ENCODE results near the gene PTH2R. TPM values are rescaled to one million over a fixed set of nuclear protein-coding genes. Genes with fewer than 3 reads are reported as not detected.

The PTH2R gene
- total RNA-seq, 1 experiment from 2014 or later = 0.12 TPM

GRCh38 chr2:208511573-208511972 is 105.0 kb downstream of the PTH2R start:
- no peak overlapping the region for H2AFZ ChIP-seq (ENCODE audit: low read depth, low read length, poor library complexity, severe bottlenecking)
- POLR2A ChIA-PET = no interaction called here
- no peak overlapping the region for H3K4me2 ChIP-seq (ENCODE audit: low read length)
- H3K4me1 ChIP-seq (ENCODE audit: control insufficient read depth in 1 of 2, insufficient read depth in 2 of 2, low read length in 2 of 2) = no peaks in the 10 kb centered on the region
- no peak overlapping the region for H3K9ac ChIP-seq (ENCODE audit: low read length)
- no peaks in the 10 kb centered on the region for H4K20me1 ChIP-seq (ENCODE audit: insufficient read depth)
- no peaks in the 10 kb centered on the region for H3K79me2 ChIP-seq (ENCODE audit: insufficient read depth, low read length)
- H3K27ac ChIP-seq (ENCODE audit: low read depth, low read length) = no peak overlapping the region
- CTCF ChIA-PET = no interaction called here
- H3K9me3 ChIP-seq (ENCODE audit: control insufficient read depth in 1 of 2, insufficient read depth in 1 of 2, low read depth in 1 of 2, low read length in 2 of 2) = no peaks in the 10 kb centered on the region
- RAD21 ChIA-PET (ENCODE audit: low non-redundant PET in 1 of 2, low total read pairs in 2 of 2, uncharacterized antibody in 2 of 2, unreplicated experiment in 2 of 2) = no interaction called here
- no TSS peak for BruUV-seq (replicated peaks)
- TF ChIP-seq ZNF274 (IDR thresholded peaks at IDR 0.05; ENCODE audit: low read depth, low read length) (no peak), POLR2AphosphoS5 (IDR thresholded peaks at IDR 0.05; ENCODE audit: low read depth, low read length) (no peak), EZH2phosphoT487 (IDR thresholded peaks at IDR 0.05; ENCODE audit: borderline replicate concordance) (no peak), YY1 (IDR thresholded peaks at IDR 0.05; ENCODE audit: extremely low read depth, insufficient replicate concordance, low read depth, low read length) (no peak), CBX3 (IDR thresholded peaks at IDR 0.05; ENCODE audit: low read depth) (no peak), EGR1 (IDR thresholded peaks at IDR 0.05; ENCODE audit: low read depth) (no peak), SRF (IDR thresholded peaks at IDR 0.05; ENCODE audit: low read depth) (no peak), EZH2 (IDR thresholded peaks at IDR 0.05) (no peak), RAD21 (IDR thresholded peaks at IDR 0.05; ENCODE audit: low read depth) (no peak), CEBPB (IDR thresholded peaks at IDR 0.05; ENCODE audit: low read depth) (no peak), TCF7L2 (IDR thresholded peaks at IDR 0.05; ENCODE audit: borderline replicate concordance, extremely low read depth, insufficient read depth, insufficient read length) (no peak), MAX (IDR thresholded peaks at IDR 0.05) (no peak), SP1 (IDR thresholded peaks at IDR 0.05; ENCODE audit: low read depth) (no peak), ZFX (IDR thresholded peaks at IDR 0.05) (no peak), ZBTB33 (IDR thresholded peaks at IDR 0.05; ENCODE audit: extremely low read depth, insufficient replicate concordance, low read length) (no peak)
- TF ChIP-seq, protein P1, sequence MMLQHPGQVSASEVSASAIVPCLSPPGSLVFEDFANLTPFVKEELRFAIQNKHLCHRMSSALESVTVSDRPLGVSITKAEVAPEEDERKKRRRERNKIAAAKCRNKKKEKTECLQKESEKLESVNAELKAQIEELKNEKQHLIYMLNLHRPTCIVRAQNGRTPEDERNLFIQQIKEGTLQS (IDR thresholded peaks at IDR 0.05) = no peak
- intact Hi-C loops (cut with micrococcal nuclease) = no loop called here
- H3K27me3 ChIP-seq (ENCODE audit: insufficient read depth, low read length) = no peaks in the 10 kb centered on the region
- DNase-seq (ENCODE audit: low read depth, low spot score) (no peak), ATAC-seq (no peak)
- H3K36me3 ChIP-seq (ENCODE audit: control insufficient read depth in 1 of 2, insufficient read depth in 2 of 2, low read length in 2 of 2) = no peaks in the 10 kb centered on the region
- H3K4me3 ChIP-seq (replicated peaks in 1 of 2; ENCODE audit: low read depth in 1 of 2, low read length in 2 of 2) = no peak overlapping the region
- no peaks in the 10 kb centered on the region for H3K9me2 ChIP-seq (ENCODE audit: insufficient read depth)

Measured in HCT116 (cell line).